Spleen (tissue), 11 donors: ENCODE results near the gene SCN10A. TPM values are rescaled to one million over a fixed set of nuclear protein-coding genes. Genes with fewer than 3 reads are reported as not detected.

Experiments
- DNase-seq: peaks from one replicate; pipeline ENCODE4 v3.0.0-alpha.2; 2020
- H3K27ac ChIP-seq, 8 donors: fragments of 200-600 bp; sonication (generic) in 7 of 8; 1 replicate in 4 of 8; 2 replicates in 4 of 8; pipeline versions ENCODE4 v1.5.0 to v1.8.0; 2016 to 2021; ENCODE audit warnings: inconsistent platforms in 4 of 8, mild to moderate bottlenecking in 4 of 8, moderate library complexity in 1 of 8
- H3K27me3 ChIP-seq, 7 donors: fragments of 200-600 bp; sonication (generic) in 6 of 7; replicated peaks in 1 of 7; 1 replicate in 4 of 7; 2 replicates in 3 of 7; pipeline versions ENCODE4 v1.5.0 to v1.8.0; 2016 to 2021; ENCODE audit warnings: inconsistent platforms in 3 of 7, mild to moderate bottlenecking in 1 of 7
- H3K36me3 ChIP-seq, 6 donors: fragments of 200-600 bp; sonication (generic) in 5 of 6; 1 replicate in 4 of 6; 2 replicates in 2 of 6; pipeline versions ENCODE4 v1.5.0 to v1.8.0; 2016 to 2021; ENCODE audit warnings: inconsistent platforms in 2 of 6
- H3K4me1 ChIP-seq, 6 donors: fragments of 200-600 bp; sonication (generic) in 5 of 6; 1 replicate in 3 of 6; 2 replicates in 3 of 6; pipeline versions ENCODE4 v1.5.0 to v1.8.0; 2016 to 2021; ENCODE audit warnings: inconsistent platforms in 3 of 6
- H3K4me3 ChIP-seq, 8 donors: fragments of 200-600 bp; sonication (generic) in 7 of 8; 1 replicate in 4 of 8; 2 replicates in 4 of 8; pipeline versions ENCODE4 v1.5.0 to v1.8.0; 2016 to 2021; ENCODE audit warnings: inconsistent platforms in 4 of 8, mild to moderate bottlenecking in 4 of 8, moderate library complexity in 2 of 8
- H3K9me3 ChIP-seq, 8 donors: fragments of 200-600 bp; sonication (generic) in 7 of 8; 1 replicate in 4 of 8; 2 replicates in 4 of 8; pipeline versions ENCODE4 v1.5.0 to v1.8.0; 2016 to 2021; ENCODE audit warnings: inconsistent platforms in 4 of 8
- CTCF ChIP-seq, 11 experiments: fragments of 200-600 bp in 7 of 11; fragments of 450-650 bp in 4 of 11; sonication (generic) in 4 of 11; IDR thresholded peaks in 8 of 11; conservative IDR thresholded peaks in 3 of 11; 1 replicate in 7 of 11; 2 replicates in 4 of 11; pipeline versions ENCODE4 v1.4.0 to v1.8.0; 2016 to 2021; ENCODE audit warnings: antibody characterized with exemption in 11 of 11, inconsistent platforms in 4 of 11, mild to moderate bottlenecking in 1 of 11
- POLR2A ChIP-seq, 3 donors: fragments of 450-650 bp; IDR thresholded peaks; one replicate each; pipeline ENCODE4 v1.5.1; 2017; ENCODE audit warnings: antibody characterized with exemption in 3 of 3, mild to moderate bottlenecking in 1 of 3
- POLR2AphosphoS5 ChIP-seq, 3 donors: sonication (generic); formaldehyde crosslinking; IDR thresholded peaks; one replicate each; pipeline ENCODE4 v1.5.1; 2017; ENCODE audit warnings: antibody characterized with exemption in 3 of 3
- WGBS, 5 donors: extraction: QIAGEN DNeasy Blood & Tissue Kit in 3 of 5; methylation state at CpG; one replicate each; pipeline versions ENCODE4 v1.1.5 to v1.1.7; 2013 to 2018; 5-methylcytosine and 5-hydroxymethylcytosine counted together
- intact Hi-C: fragments of 100-400 bp; cut with DNase I; formaldehyde crosslinking; loops from one replicate; pipeline ENCODE4 v1.15.0; 2023; ENCODE audit warnings: low total_unique reads
- polyA plus RNA-seq, 3 donors: library from polyadenylated mRNA; stranded (reverse); fragments of 200-250 nt; gene quantifications; one replicate each; pipeline ENCODE4 v1.2.1, GENCODE V29; 2013
- total RNA-seq, 7 donors: library from RNA; depleted of rRNA in 3 of 7; stranded (reverse); fragments of >200 nt in 3 of 7; fragmentation: NEBNext Ultra II Directional in 4 of 7; extraction: Animal tissue kit (Norgen Biotek cat#: 25700) in 4 of 7; gene quantifications; one replicate each; pipeline versions ENCODE4 v1.1.0 to v1.2.1, GENCODE V29; 2016 to 2021
- donor health status: healthy with polysubstance abuse.
- donor health status: DM: no; HTN: no; CAD: no; lungs with moderate emphysema.
- donor health status: DM: no; HTN: no; CAD: no.
- donor health status: Bipolar disorder and iron deficiency.
- donor health status: healthy.
- donor health status: DM: no; HTN: no; CAD: no.
- donor health status: DM: yes; HTN: yes; CAD: no.

Gene SCN10A
- total and polyA plus RNA-seq, 10 donors = under 0.01 to 0.26 (median 0.02) TPM; not detected in 7

GRCh38 chr3:38840987-38841386 lies 25.0 kb upstream of the SCN10A start:
- intact Hi-C loops = loop anchor here (10.0 kb wide), 1 partner anchor 326 kb away; no protein-coding TSS in a partner anchor
- H3K9me3 ChIP-seq = no peaks in the 10 kb centered on the region
- H3K27ac ChIP-seq = no peak overlapping the region
- H3K36me3 ChIP-seq = no peaks in the 10 kb centered on the region
- H3K27me3 ChIP-seq = peaks cover 0 to 7% (median 0%) of the 10 kb centered on the region in 7 donors
- no peak overlapping the region for H3K4me3 ChIP-seq
- no peaks in the 10 kb centered on the region for H3K4me1 ChIP-seq
- TF ChIP-seq CTCF (IDR thresholded peaks at IDR 0.05 in 8 of 11, conservative IDR thresholded peaks at IDR 0.05 in 3 of 11) = no peak
- TF ChIP-seq POLR2A (IDR thresholded peaks at IDR 0.05) = no peak
- no peak for TF ChIP-seq POLR2AphosphoS5 (IDR thresholded peaks at IDR 0.05)
- 55 to 77% (median 58%) methylated on average over 2 of the region's 2 CpGs for WGBS, 5 donors
- no peak for DNase-seq

GRCh38 chr3:38837358-38837757 lies 21.3 kb upstream of the SCN10A start:
- Histone ChIP-seq H3K4me1 (peaks cover 0 to 10% (median 7%) of the 10 kb centered on the region in 6 donors), H3K4me3 (no peak overlapping the region), H3K36me3 (no peaks in the 10 kb centered on the region), H3K9me3 (no peaks in the 10 kb centered on the region), H3K27me3 (peaks cover 0 to 7% (median 0%) of the 10 kb centered on the region in 7 donors), H3K27ac (no peak overlapping the region)
- TF ChIP-seq CTCF (IDR thresholded peaks at IDR 0.05 in 8 of 11, conservative IDR thresholded peaks at IDR 0.05 in 3 of 11) (no peak), POLR2A (IDR thresholded peaks at IDR 0.05) (no peak), POLR2AphosphoS5 (IDR thresholded peaks at IDR 0.05) (no peak)
- intact Hi-C loops = no loop called here
- DNase-seq = no peak
- WGBS, 5 donors = 62 to 75% (median 70%) methylated on average over 4 of the region's 4 CpGs

- intact Hi-C loops = no loop called here
- H3K36me3 ChIP-seq = no peaks in the 10 kb centered on the region
- H3K27ac ChIP-seq = no peak overlapping the region
- H3K4me1 ChIP-seq = peaks cover 0 to 10% (median 7%) of the 10 kb centered on the region in 6 donors
- TF ChIP-seq CTCF (IDR thresholded peaks at IDR 0.05 in 8 of 11, conservative IDR thresholded peaks at IDR 0.05 in 3 of 11) (no peak), POLR2AphosphoS5 (IDR thresholded peaks at IDR 0.05) (no peak), POLR2A (IDR thresholded peaks at IDR 0.05) (no peak)
- no peak overlapping the region for H3K4me3 ChIP-seq
- H3K9me3 ChIP-seq = no peaks in the 10 kb centered on the region
- DNase-seq = no peak
- 82 to 91% (median 86%) methylated on average over 5 of the region's 5 CpGs for WGBS, 5 donors
- peaks cover 0 to 6% (median 0%) of the 10 kb centered on the region in 7 donors for H3K27me3 ChIP-seq
Observed at GRCh38 chr3:38836561-38836960, 20.5 kb upstream of the SCN10A start.

GRCh38 chr3:38835939-38836338 lies 19.9 kb upstream of the SCN10A start:
- Histone ChIP-seq H3K27ac (no peak overlapping the region), H3K4me1 (peaks cover 0 to 10% (median 7%) of the 10 kb centered on the region in 6 donors), H3K36me3 (no peaks in the 10 kb centered on the region), H3K27me3 (peaks cover 0 to under 1% (median 0%) of the 10 kb centered on the region in 7 donors), H3K4me3 (no peak overlapping the region), H3K9me3 (no peaks in the 10 kb centered on the region)
- 72 to 82% (median 77%) methylated on average over 3 of the region's 3 CpGs for WGBS, 5 donors
- no peak for TF ChIP-seq POLR2A (IDR thresholded peaks at IDR 0.05)
- TF ChIP-seq POLR2AphosphoS5 (IDR thresholded peaks at IDR 0.05) = no peak
- no peak for TF ChIP-seq CTCF (IDR thresholded peaks at IDR 0.05 in 8 of 11, conservative IDR thresholded peaks at IDR 0.05 in 3 of 11)
- no peak for DNase-seq
- intact Hi-C loops = no loop called here
